Left ventricle myocardium inferior (tissue), 1 donor: Measurements from ENCODE around the gene FGD4. TPM values are rescaled to one million over a fixed set of nuclear protein-coding genes. Genes with fewer than 3 reads are reported as not detected.
A peak's percentile ranks its signal among the peaks of the same experiment; 100 is the strongest.

ENCODE experiments used
- DNase-seq: peaks from one replicate; pipeline ENCODE4 v3.0.0-alpha.2; 2020
- H3K27ac ChIP-seq: fragments of 200-600 bp; replicated peaks from 2 replicates; pipeline ENCODE4 v1.8.0; 2021
- H3K27me3 ChIP-seq: fragments of 200-600 bp; 2 replicates; pipeline ENCODE4 v1.8.0; 2021; ENCODE audit warnings: low read depth
- H3K36me3 ChIP-seq: fragments of 200-600 bp; 2 replicates; pipeline ENCODE4 v1.8.0; 2021
- H3K4me1 ChIP-seq: fragments of 200-600 bp; 2 replicates; pipeline ENCODE4 v1.8.0; 2021
- H3K4me3 ChIP-seq: fragments of 200-600 bp; 2 replicates; pipeline ENCODE4 v1.8.0; 2021; ENCODE audit warnings: mild to moderate bottlenecking, moderate library complexity
- H3K9me3 ChIP-seq: fragments of 200-600 bp; replicated peaks from 2 replicates; pipeline ENCODE4 v1.8.0; 2021
- intact Hi-C: fragments of 100-400 bp; cut with micrococcal nuclease; formaldehyde crosslinking; loops from one replicate; pipeline ENCODE4 v1.11.0; 2022
- total RNA-seq: library from RNA; stranded (reverse); fragmentation: NEBNext Ultra II Directional; extraction: Animal tissue kit (Norgen Biotek cat#: 25700); gene quantifications from one replicate; pipeline ENCODE4 v1.2.1, GENCODE V29; 2021
- TF ChIP-seq, protein P1 (sequence below): fragments of 200-600 bp; IDR thresholded peaks from 2 replicates; pipeline ENCODE4 v1.8.0; 2021; ENCODE audit warnings: antibody characterized with exemption, mild to moderate bottlenecking, borderline replicate concordance
- donor health status: DM: no; HTN: yes; CAD: no; lungs with severe emphysema.

FGD4 gene
- total RNA-seq, 1 donor from 2014 or later: 30.5 TPM

DNA sequence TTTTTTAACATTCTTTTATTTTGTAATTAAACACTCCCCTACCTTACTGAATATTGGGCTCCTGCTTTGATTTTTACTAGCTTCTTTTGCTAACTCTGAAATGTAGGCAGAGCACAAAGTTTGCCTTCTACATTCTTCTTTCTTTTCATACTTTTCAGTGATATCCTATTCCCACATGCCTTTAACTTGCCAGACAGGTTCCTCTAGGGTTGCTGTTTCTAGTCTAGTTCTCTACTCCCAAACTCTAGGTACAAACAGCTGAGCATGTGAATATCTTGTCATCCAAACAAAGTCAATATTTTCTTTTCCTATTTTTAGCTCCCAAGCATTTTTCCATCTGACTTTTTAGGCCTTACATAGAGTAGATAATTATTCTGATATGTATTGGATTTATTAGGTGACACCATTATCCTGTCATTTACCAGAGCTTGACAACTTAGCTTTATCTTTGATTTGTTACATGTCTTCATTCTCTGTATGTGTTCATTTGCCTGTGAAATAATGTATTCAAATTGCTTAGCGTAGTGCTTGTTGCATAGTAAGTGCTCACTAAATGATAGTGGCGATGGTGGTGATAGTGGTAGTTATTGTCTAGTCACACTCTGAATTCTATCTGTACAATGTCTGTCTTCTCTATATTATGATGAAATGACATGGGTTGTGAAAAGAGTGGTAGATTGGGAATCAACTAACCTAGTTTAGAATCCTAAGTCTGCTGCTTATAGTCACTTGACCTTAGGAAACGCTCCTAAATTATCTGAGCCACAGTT lies 206.2 kb downstream of the FGD4 start:
- H3K36me3 ChIP-seq: peaks cover 58% of the 10 kb centered on the region
- no peaks in the 10 kb centered on the region for H3K27me3 ChIP-seq
- H3K27ac ChIP-seq: no peak overlapping the region
- H3K4me3 ChIP-seq: no peak overlapping the region
- intact Hi-C loops: no loop called here
- H3K9me3 ChIP-seq: no peaks in the 10 kb centered on the region
- DNase-seq: no peak
- TF ChIP-seq, protein P1, sequence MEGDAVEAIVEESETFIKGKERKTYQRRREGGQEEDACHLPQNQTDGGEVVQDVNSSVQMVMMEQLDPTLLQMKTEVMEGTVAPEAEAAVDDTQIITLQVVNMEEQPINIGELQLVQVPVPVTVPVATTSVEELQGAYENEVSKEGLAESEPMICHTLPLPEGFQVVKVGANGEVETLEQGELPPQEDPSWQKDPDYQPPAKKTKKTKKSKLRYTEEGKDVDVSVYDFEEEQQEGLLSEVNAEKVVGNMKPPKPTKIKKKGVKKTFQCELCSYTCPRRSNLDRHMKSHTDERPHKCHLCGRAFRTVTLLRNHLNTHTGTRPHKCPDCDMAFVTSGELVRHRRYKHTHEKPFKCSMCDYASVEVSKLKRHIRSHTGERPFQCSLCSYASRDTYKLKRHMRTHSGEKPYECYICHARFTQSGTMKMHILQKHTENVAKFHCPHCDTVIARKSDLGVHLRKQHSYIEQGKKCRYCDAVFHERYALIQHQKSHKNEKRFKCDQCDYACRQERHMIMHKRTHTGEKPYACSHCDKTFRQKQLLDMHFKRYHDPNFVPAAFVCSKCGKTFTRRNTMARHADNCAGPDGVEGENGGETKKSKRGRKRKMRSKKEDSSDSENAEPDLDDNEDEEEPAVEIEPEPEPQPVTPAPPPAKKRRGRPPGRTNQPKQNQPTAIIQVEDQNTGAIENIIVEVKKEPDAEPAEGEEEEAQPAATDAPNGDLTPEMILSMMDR: no peak
- H3K4me1 ChIP-seq: peaks cover 24% of the 10 kb centered on the region

DNA sequence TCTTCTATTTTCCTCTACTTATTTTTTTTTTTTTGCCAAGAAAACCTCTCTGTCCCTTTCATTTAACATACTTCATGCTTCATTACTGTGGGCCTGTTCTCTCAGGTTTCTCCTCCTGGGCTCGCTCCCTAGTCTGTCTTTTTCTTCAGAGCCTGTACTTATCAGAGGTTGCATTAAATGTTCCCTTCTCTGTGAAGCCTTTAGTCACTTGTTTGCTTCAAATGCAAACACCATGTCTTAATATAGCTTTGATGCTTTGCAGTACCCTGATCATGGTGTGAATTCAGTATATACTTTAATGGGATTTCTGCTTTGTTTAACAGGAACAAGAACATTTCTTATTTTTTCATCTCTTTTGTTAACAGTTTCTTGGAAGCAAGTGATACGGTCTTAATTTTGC lies 207.1 kb downstream of the FGD4 start:
- intact Hi-C loops: no loop called here
- H3K27me3 ChIP-seq: no peaks in the 10 kb centered on the region
- H3K36me3 ChIP-seq: peaks cover 58% of the 10 kb centered on the region
- H3K4me1 ChIP-seq: peaks cover 24% of the 10 kb centered on the region
- H3K27ac ChIP-seq: no peak overlapping the region
- no peak for DNase-seq
- no peak overlapping the region for H3K4me3 ChIP-seq
- no peaks in the 10 kb centered on the region for H3K9me3 ChIP-seq
- TF ChIP-seq, protein P1: no peak

DNA sequence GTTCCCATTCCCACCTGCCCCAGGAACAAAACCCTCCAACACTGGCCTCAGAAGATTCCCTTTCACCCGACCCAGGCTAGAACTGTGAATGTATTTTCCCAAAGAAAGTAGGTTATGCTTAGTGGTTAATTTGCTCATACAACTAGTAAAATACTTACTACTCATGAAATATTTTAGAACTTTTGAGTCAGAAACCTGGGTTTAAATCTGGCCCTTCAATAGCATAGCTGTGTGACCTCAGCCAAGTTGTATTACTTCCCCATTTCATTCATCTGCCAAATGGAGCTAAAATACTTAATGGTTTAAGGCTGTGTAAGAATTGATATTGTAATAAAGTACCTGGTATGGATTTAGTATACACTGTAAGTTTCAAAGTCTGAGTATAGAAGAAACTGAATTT lies 210.6 kb downstream of the FGD4 start:
- TF ChIP-seq, protein P1: no peak
- intact Hi-C loops: no loop called here
- Histone ChIP-seq H3K27me3 (no peaks in the 10 kb centered on the region), H3K36me3 (peaks cover 74% of the 10 kb centered on the region), H3K27ac (no peak overlapping the region), H3K9me3 (no peaks in the 10 kb centered on the region), H3K4me3 (no peak overlapping the region), H3K4me1 (peaks cover 34% of the 10 kb centered on the region)
- no peak for DNase-seq

DNA sequence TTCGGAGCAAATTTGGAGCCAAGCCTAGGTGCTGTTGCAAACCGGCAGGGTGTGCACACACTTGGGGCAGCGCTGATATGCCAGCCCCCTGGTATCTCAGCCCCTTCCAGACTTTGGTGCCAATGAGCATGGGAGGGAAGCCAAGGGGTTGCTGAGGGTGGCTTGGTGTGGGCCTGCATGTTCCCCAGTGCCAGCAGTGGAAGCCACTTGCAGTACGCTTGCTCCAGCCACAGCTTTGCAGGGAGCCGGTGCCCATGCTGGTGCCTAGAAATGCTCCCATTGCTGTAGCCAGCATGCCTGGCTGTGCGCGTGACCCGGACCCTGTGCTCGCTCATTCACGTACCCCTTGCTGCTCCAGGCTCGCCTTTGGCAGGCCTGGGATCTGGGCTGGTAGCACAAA lies 212.6 kb downstream of the FGD4 start:
- H3K4me1 ChIP-seq: peaks cover 17% of the 10 kb centered on the region
- TF ChIP-seq, protein P1: no peak
- peaks cover 83% of the 10 kb centered on the region for H3K36me3 ChIP-seq
- intact Hi-C loops: no loop called here
- H3K27me3 ChIP-seq: no peaks in the 10 kb centered on the region
- H3K4me3 ChIP-seq: peak overlapping the region; percentile 5
- peak overlapping the region; percentile 71 for H3K27ac ChIP-seq
- H3K9me3 ChIP-seq: no peaks in the 10 kb centered on the region
- DNase-seq: peak; percentile 27

DNA sequence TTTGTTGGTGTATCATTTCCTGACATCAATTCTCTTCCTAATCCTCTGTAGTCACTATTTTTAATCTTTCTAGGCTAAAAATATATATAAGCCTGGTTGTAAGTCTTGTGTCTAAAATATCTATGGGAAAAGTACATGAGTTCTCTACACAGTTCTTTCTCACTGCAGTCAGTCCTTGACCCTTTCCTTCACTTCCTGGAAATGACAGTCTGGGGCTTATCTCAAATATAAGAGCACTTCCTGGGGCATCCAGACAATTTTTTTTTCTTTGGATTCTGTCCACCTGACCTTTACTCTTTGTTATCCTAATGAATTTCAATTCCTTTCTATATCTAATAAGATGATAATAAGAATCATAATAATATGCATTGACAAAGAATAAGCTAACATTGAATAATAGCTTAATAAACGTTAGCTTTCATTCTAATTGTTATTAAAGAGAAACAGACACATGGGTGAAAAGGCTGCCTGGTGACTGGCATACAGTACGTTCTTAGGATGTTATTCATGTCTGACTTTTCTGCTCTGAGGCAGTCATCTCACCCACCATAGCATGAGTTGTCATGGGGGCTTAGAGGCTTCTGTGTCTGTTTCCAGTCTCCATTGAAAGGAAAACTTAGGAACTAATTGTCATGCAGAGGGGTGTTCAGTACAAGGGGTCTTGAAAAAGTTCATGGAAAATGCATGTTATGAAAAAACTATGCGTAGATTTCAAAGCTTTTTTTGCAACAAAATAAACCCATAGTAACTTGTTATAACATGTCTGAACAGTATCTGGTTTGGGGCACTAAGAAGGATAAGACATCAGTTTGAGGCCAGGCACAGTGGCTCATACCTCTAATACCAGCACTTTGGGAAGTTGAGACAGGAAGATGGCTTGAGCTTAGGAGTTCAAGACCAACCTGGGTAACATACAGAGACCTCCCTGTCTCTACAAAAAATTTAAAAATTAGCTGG lies 213.6 kb downstream of the FGD4 start:
- Histone ChIP-seq H3K36me3 (peaks cover 73% of the 10 kb centered on the region), H3K27me3 (no peaks in the 10 kb centered on the region), H3K4me3 (peak overlapping the region; percentile 5), H3K27ac (peak overlapping the region; percentile 71), H3K9me3 (no peaks in the 10 kb centered on the region), H3K4me1 (peaks cover 17% of the 10 kb centered on the region)
- intact Hi-C loops: no loop called here
- no peak for DNase-seq
- TF ChIP-seq, protein P1: no peak
